GM12878 (cell line): ENCODE measurements around the gene SDK2. TPM values are rescaled to one million over a fixed set of nuclear protein-coding genes. Genes with fewer than 3 reads are reported as not detected.
"Not testable (repeated sequence)": the region's sequence is repeated elsewhere in the genome, so short reads cannot be mapped to it uniquely, and the experiment has no call there.

Experiments used
- ATAC-seq: fragments of 200-7000 bp; cut with Tn5 transposase; 3 replicates; pipeline ENCODE4 v1.9.1; 2020; ENCODE audit warnings: mild to moderate bottlenecking, moderate library complexity
- BruUV-seq: library from RNA; stranded (reverse); fragments of 400-500 nt; replicated peaks from 2 replicates; lab custom pipeline; 2021; lab: Mats Ljungman, UMichigan
- CTCF ChIA-PET: fragments of 300-600 bp; sonication (Branson Sonifier 250); formaldehyde crosslinking; extraction: SDS; loops from one replicate; lab custom pipeline; 2021; ENCODE audit warnings: inconsistent platforms; lab: Yijun Ruan, JAX
- POLR2A ChIA-PET: fragments of 350-600 bp; formaldehyde crosslinking; extraction: SDS; loops from one replicate; lab custom pipeline; 2021; ENCODE audit warnings: inconsistent platforms; lab: Charles Lee
- RAD21 ChIA-PET: fragments of 300-600 bp; sonication (Branson Sonifier 250); formaldehyde crosslinking; loops from one replicate; lab custom pipeline; 2023; ENCODE audit warnings: antibody characterized with exemption; ENCODE audit not compliant: unreplicated experiment; lab: Charles Lee
- SMC1A ChIA-PET: fragments of 300-600 bp; sonication (Branson Sonifier 250); formaldehyde crosslinking; loops from one replicate; lab custom pipeline; 2023; ENCODE audit not compliant: unreplicated experiment, uncharacterized antibody; lab: Charles Lee
- DNase-seq: peaks from one replicate; pipeline ENCODE4 v3.0.0-alpha.2; 2011; ENCODE audit warnings: low read depth, low spot score
- FAIRE-seq: peaks from 3 replicates; lab custom pipeline; 2011; peaks lifted over from hg19 to GRCh38; lab: Jason Lieb, UNC
- H2AFZ ChIP-seq: 2 replicates; pipeline ENCODE4 v1.6.0; 2011; ENCODE audit warnings: low read depth, low read length, control low read depth; ENCODE audit not compliant: control insufficient read depth
- H3K27ac ChIP-seq: 2 replicates; pipeline ENCODE4 v1.5.1; 2011; ENCODE audit warnings: control low read depth; ENCODE audit not compliant: control insufficient read depth, insufficient read depth
- H3K27me3 ChIP-seq, 2 experiments: replicated peaks in 1 of 2; 2 replicates each; pipeline versions ENCODE4 v1.6.0 to v1.6.1; 2011; ENCODE audit warnings: low read length in 1 of 2; ENCODE audit not compliant: control insufficient read depth in 2 of 2, insufficient read depth in 2 of 2
- H3K36me3 ChIP-seq, 2 experiments: 2 replicates each; pipeline ENCODE4 v1.5.1; 2011; ENCODE audit warnings: low read length in 1 of 2; ENCODE audit not compliant: control insufficient read depth in 2 of 2, insufficient read depth in 2 of 2
- H3K4me1 ChIP-seq: 2 replicates; pipeline ENCODE4 v1.6.1; 2011; ENCODE audit warnings: mild to moderate bottlenecking, low read length, moderate library complexity, mixed read lengths; ENCODE audit not compliant: control insufficient read depth, insufficient read depth
- H3K4me2 ChIP-seq: 2 replicates; pipeline ENCODE4 v1.6.0; 2011; ENCODE audit warnings: control low read depth; ENCODE audit not compliant: control insufficient read depth, insufficient read depth
- H3K4me3 ChIP-seq: fragments of 200-600 bp; sonication (generic); 2 replicates; pipeline ENCODE4 v1.5.1; 2016
- H3K79me2 ChIP-seq: 2 replicates; pipeline ENCODE4 v1.6.0; 2011; ENCODE audit warnings: low read length; ENCODE audit not compliant: control insufficient read depth, insufficient read depth
- H3K9ac ChIP-seq: 2 replicates; pipeline ENCODE4 v1.8.0; 2011; ENCODE audit warnings: low read length, control low read depth, mixed read lengths; ENCODE audit not compliant: control insufficient read depth, insufficient read depth
- H3K9me3 ChIP-seq: replicated peaks from 3 replicates; pipeline ENCODE4 v1.5.1; 2011; ENCODE audit warnings: mild to moderate bottlenecking, low read length; ENCODE audit not compliant: control insufficient read depth, insufficient read depth
- H4K20me1 ChIP-seq: 2 replicates; pipeline ENCODE4 v1.6.0; 2011; ENCODE audit not compliant: control insufficient read depth, insufficient read depth
- ESRRA ChIP-seq: IDR thresholded peaks from 2 replicates; pipeline ENCODE4 v1.6.1; 2012; ENCODE audit warnings: mild to moderate bottlenecking, low read length, improper control_type of control experiment
- ETV6 ChIP-seq, 2 experiments: fragments of 450-650 bp in 1 of 2; IDR thresholded peaks in 1 of 2; conservative IDR thresholded peaks in 1 of 2; 2 replicates each; pipeline ENCODE4 v1.6.1; 2014; ENCODE audit warnings: antibody characterized with exemption in 1 of 2, borderline replicate concordance in 1 of 2, low read depth in 1 of 2, mild to moderate bottlenecking in 1 of 2, moderate library complexity in 1 of 2
- KDM1A ChIP-seq: fragments of 200-600 bp; sonication (generic); IDR thresholded peaks from 2 replicates; pipeline ENCODE4 v1.6.1; 2016; ENCODE audit warnings: borderline replicate concordance
- MTA3 ChIP-seq: IDR thresholded peaks from 2 replicates; pipeline ENCODE4 v1.6.1; 2012; ENCODE audit warnings: low read length, inconsistent platforms, borderline replicate concordance
- RAD51 ChIP-seq: fragments of 450-650 bp; IDR thresholded peaks from 2 replicates; pipeline ENCODE4 v1.6.1; 2016; ENCODE audit warnings: moderate library complexity, mild to moderate bottlenecking, inconsistent platforms
- WGBS: methylation state at CpG from one replicate; pipeline ENCODE4 v1.1.6; 2016; ENCODE audit warnings: low lambda C conversion rate; ENCODE audit not compliant: insufficient replicate concordance, insufficient coverage; ENCODE audit errors: missing lambda C conversion rate; 5-methylcytosine and 5-hydroxymethylcytosine counted together
- in situ Hi-C: fragments of 300-500 bp; cut with MboI; formaldehyde crosslinking; loops from 9 replicates; pipeline ENCODE4 v1.14.3; 2018; ENCODE audit warnings: mixed read lengths
- intact Hi-C: fragments of 100-400 bp; cut with micrococcal nuclease; formaldehyde crosslinking; loops from one replicate; pipeline ENCODE4 v1.14.2; 2022; ENCODE audit not compliant: unreplicated experiment
- polyA plus RNA-seq, 11 experiments: library from polyadenylated mRNA; depleted of rRNA in 4 of 11; unstranded in 6 of 11; stranded (reverse) in 5 of 11; fragments of >200 nt; fragmentation: Nextera tagmentation in 4 of 11; fragmentation: Illumina TruSeq in 1 of 11; extraction: Ambion mirVana in 4 of 11; extraction: Trizol in 1 of 11; gene quantifications; 1 replicate in 1 of 11; 2 replicates in 10 of 11; pipeline versions ENCODE4 v1.2.1 to v1.2.3, GENCODE V29; 2011 to 2016; ENCODE audit warnings: inconsistent platforms in 2 of 11, missing spikeins in 2 of 11, low read depth in 1 of 11
- total RNA-seq, 4 experiments: library from RNA; depleted of rRNA in 3 of 4; stranded (reverse); fragments of >200 nt in 3 of 4; fragmentation: Illumina TruSeq in 1 of 4; extraction: Trizol in 1 of 4; gene quantifications; 2 replicates each; pipeline versions ENCODE4 v1.2.1 to v1.2.3, GENCODE V29; 2013 to 2021

SDK2 gene
- total and polyA plus RNA-seq, 10 of the 15 experiments (the other 5 are each of a cell fraction or from before 2014, with no cell fraction given) = 0.03 to 0.08 (median 0.03) TPM; not detected in 7

GRCh38 chr17:73455050-73455687 is 189.1 kb downstream of the SDK2 start:
- no peak for ATAC-seq
- Histone ChIP-seq H3K27me3 (peaks cover 1 to 2% of the 10 kb centered on the region in 2 experiments; a peak in 2 of 4 replicates), H3K9me3 (no peaks in the 10 kb centered on the region; the same call in 2 of the 3 replicates), H3K27ac (no peak overlapping the region), H3K4me2 (no peak overlapping the region), H3K4me1 (no peaks in the 10 kb centered on the region), H3K4me3 (no peak overlapping the region), H4K20me1 (no peaks in the 10 kb centered on the region), H3K79me2 (no peaks in the 10 kb centered on the region), H3K9ac (no peak overlapping the region), H3K36me3 (no peaks in the 10 kb centered on the region), H2AFZ (no peak overlapping the region)
- TF ChIP-seq RAD51 (no peak), KDM1A (no peak), MTA3 (no peak), ESRRA (no peak), ETV6 (conservative IDR thresholded peaks at IDR 0.05 in 1 of 2, IDR thresholded peaks at IDR 0.05 in 1 of 2; ENCODE audit: borderline replicate concordance in 1 of 2, low read depth in 1 of 2) (no peak)
- ChIA-PET SMC1A (no interaction called here), CTCF (no interaction called here), POLR2A (no interaction called here), RAD21 (no interaction called here)
- in situ Hi-C loops (no loop called here), intact Hi-C loops (no loop called here)
- 33% methylated on average over 18 of the region's 21 CpGs for WGBS
- no peak for FAIRE-seq
- no peak for DNase-seq
- no TSS peak for BruUV-seq

GRCh38 chr17:73453494-73453893 is 190.8 kb downstream of the SDK2 start:
- BruUV-seq, POLR2A ChIA-PET: not testable (repeated sequence)

More at GRCh38 chr17:73453494-73453893, 190.8 kb downstream of the SDK2 start:
- H3K4me3 ChIP-seq, H3K4me1 ChIP-seq, H3K79me2 ChIP-seq, H3K9me3 ChIP-seq, SMC1A ChIA-PET, CTCF ChIA-PET, H4K20me1 ChIP-seq, RAD21 ChIA-PET, H3K9ac ChIP-seq, in situ Hi-C loops, intact Hi-C loops, H3K27me3 ChIP-seq, FAIRE-seq, H3K36me3 ChIP-seq, H3K4me2 ChIP-seq, H3K27ac ChIP-seq, ATAC-seq, H2AFZ ChIP-seq, DNase-seq: not testable (repeated sequence)
- 78% methylated on average over 2 of the region's 2 CpGs for WGBS
